Lower lobe of right lung (tissue), 2 donors: ENCODE data around the gene UGGT2. TPM values are rescaled to one million over a fixed set of nuclear protein-coding genes. Genes with fewer than 3 reads are reported as not detected.
"Not testable (repeated sequence)": the region's sequence is repeated elsewhere in the genome, so short reads cannot be mapped to it uniquely, and the experiment has no call there.

Source experiments
- ATAC-seq, 2 donors: fragments of 200-7000 bp; cut with Tn5 transposase; one replicate each; pipeline ENCODE4 v1.9.1; 2020 to 2022; ENCODE audit warnings: mild to moderate bottlenecking in 2 of 2, moderate library complexity in 2 of 2
- DNase-seq: peaks from one replicate; pipeline ENCODE4 v3.0.0-alpha.2; 2020
- H3K27ac ChIP-seq: fragments of 200-600 bp; one replicate; pipeline ENCODE4 v1.8.0; 2022
- H3K27me3 ChIP-seq: fragments of 200-600 bp; one replicate; pipeline ENCODE4 v1.8.0; 2022; ENCODE audit warnings: low read depth
- H3K36me3 ChIP-seq: fragments of 200-600 bp; one replicate; pipeline ENCODE4 v1.8.0; 2022; ENCODE audit warnings: mild to moderate bottlenecking
- H3K4me1 ChIP-seq: fragments of 200-600 bp; one replicate; pipeline ENCODE4 v1.8.0; 2022
- H3K4me3 ChIP-seq: fragments of 200-600 bp; one replicate; pipeline ENCODE4 v1.8.0; 2022; ENCODE audit warnings: mild to moderate bottlenecking
- H3K9me3 ChIP-seq: fragments of 200-600 bp; one replicate; pipeline ENCODE4 v1.8.0; 2022
- intact Hi-C: fragments of 100-400 bp; cut with DNase I; formaldehyde crosslinking; loops from one replicate; pipeline ENCODE4 v1.11.0; 2022
- total RNA-seq: library from RNA; stranded (reverse); fragmentation: NEBNext Ultra II Directional; extraction: Animal tissue kit (Norgen Biotek cat#: 25700); gene quantifications from one replicate; pipeline ENCODE4 v1.2.1, GENCODE V29; 2021
- TF ChIP-seq, protein P1 (sequence below): fragments of 200-600 bp; IDR thresholded peaks from one replicate; pipeline ENCODE4 v1.8.0; 2022; ENCODE audit warnings: antibody characterized with exemption, mild to moderate bottlenecking
- donor health status: DM: no; HTN: yes; CAD: no; lungs with severe emphysema.

UGGT2 gene
- total RNA-seq, 1 donor from 2014 or later, result 18.0 TPM

DNA sequence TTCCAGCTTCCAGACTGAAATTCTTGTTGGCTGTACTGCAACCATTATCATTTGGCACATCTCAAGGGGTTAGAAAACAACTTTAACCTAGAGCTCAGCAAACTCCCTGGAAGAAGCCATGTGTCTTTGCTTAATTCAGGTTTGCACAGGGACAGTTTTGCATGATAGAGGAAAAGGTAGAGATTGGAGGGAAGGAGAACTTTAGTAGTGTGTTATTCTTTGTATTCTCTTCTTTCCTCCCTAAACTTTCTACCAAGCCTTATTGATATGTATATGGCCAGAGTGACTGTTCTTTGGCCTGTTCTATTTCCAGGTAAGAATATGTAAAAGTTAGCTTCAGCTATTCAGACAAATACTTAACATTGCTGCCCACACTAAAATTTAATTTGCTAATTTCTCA is 53.1 kb downstream of the UGGT2 start:
- H3K9me3 ChIP-seq, result no peaks in the 10 kb centered on the region
- TF ChIP-seq, protein P1, sequence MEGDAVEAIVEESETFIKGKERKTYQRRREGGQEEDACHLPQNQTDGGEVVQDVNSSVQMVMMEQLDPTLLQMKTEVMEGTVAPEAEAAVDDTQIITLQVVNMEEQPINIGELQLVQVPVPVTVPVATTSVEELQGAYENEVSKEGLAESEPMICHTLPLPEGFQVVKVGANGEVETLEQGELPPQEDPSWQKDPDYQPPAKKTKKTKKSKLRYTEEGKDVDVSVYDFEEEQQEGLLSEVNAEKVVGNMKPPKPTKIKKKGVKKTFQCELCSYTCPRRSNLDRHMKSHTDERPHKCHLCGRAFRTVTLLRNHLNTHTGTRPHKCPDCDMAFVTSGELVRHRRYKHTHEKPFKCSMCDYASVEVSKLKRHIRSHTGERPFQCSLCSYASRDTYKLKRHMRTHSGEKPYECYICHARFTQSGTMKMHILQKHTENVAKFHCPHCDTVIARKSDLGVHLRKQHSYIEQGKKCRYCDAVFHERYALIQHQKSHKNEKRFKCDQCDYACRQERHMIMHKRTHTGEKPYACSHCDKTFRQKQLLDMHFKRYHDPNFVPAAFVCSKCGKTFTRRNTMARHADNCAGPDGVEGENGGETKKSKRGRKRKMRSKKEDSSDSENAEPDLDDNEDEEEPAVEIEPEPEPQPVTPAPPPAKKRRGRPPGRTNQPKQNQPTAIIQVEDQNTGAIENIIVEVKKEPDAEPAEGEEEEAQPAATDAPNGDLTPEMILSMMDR, result no peak

DNA sequence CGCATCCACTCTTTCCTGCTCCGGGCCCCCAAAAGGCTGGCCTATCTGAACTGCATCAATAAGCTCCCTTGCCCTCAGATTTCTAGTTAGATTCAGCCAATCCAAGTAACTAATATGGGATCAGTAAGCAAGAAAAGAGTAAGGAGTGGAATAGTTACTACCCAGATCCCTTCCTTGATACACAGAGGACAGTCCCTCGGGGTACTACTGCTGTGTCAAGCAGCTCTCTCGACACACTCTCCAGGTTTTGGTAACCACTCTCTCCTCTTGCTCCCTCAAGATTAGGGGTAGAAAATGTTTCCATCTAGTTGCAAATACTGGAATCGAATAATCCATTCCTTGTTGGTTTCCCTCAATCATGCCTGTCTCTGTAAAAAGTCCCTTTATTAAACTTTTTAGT is 65.4 kb downstream of the UGGT2 start:
- ATAC-seq, result no peak
- intact Hi-C loops, result no loop called here
- no peaks in the 10 kb centered on the region for H3K27me3 ChIP-seq
- no peaks in the 10 kb centered on the region for H3K36me3 ChIP-seq
- no peaks in the 10 kb centered on the region for H3K9me3 ChIP-seq
- H3K4me1 ChIP-seq, result no peaks in the 10 kb centered on the region
- TF ChIP-seq, protein P1, result no peak
- no peak for DNase-seq
- no peak overlapping the region for H3K4me3 ChIP-seq
- H3K27ac ChIP-seq, result no peak overlapping the region

More for the DNA sequence above, 53.1 kb downstream of the UGGT2 start:
- Histone ChIP-seq H3K27me3 (no peaks in the 10 kb centered on the region), H3K4me3 (no peak overlapping the region), H3K4me1 (no peaks in the 10 kb centered on the region), H3K36me3 (no peaks in the 10 kb centered on the region), H3K27ac (no peak overlapping the region)
- intact Hi-C loops, result no loop called here
- DNase-seq (no peak), ATAC-seq (no peak)

DNA sequence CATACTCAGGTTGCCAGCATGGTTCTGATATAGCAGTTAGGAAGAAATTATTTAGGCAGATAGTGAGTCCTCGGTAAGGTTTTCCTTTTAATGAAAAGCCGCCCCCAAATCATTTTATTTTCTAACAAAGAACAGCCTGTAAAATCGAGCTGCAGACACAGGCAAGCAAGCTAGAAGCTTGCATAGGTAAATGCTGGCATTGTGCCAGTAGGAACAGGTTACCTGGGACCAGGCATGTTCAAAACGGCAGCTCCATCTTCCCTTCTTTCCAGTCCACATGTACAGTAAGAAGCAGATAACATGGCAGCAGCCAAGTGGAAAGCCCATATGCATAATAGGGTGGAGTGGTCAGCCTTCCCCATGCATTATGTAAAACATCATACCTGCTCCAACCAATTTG is 71.1 kb downstream of the UGGT2 start:
- intact Hi-C loops, result no loop called here
- no peak for DNase-seq
- TF ChIP-seq, protein P1, result no peak
- no peak overlapping the region for H3K4me3 ChIP-seq
- no peaks in the 10 kb centered on the region for H3K36me3 ChIP-seq
- H3K27ac ChIP-seq, result no peak overlapping the region
- H3K4me1 ChIP-seq, result no peaks in the 10 kb centered on the region
- H3K27me3 ChIP-seq, result no peaks in the 10 kb centered on the region
- H3K9me3 ChIP-seq, result no peaks in the 10 kb centered on the region
- no peak for ATAC-seq

DNA sequence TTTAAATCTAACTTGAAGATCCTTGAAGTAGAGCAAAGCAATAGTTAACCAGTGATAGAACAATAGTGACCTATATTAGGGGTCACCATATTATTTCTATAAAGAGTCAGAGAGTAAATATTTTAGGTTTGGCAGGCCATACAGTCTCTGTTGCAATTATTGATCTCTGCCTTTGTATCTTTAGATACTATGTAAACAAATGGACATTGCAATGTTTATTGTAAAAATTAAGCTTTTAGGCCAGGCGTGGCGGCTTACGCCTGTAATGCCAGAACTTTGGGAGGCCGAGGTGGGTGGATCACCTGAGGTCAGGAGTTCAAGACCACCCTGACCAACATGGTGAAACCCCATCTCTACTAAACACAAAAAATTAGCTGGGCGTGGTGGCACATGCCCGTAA is 80.5 kb downstream of the UGGT2 start:
- H3K9me3 ChIP-seq, H3K4me3 ChIP-seq, intact Hi-C loops, H3K36me3 ChIP-seq, H3K4me1 ChIP-seq, DNase-seq, H3K27me3 ChIP-seq, ATAC-seq, H3K27ac ChIP-seq: not testable (repeated sequence)

DNA sequence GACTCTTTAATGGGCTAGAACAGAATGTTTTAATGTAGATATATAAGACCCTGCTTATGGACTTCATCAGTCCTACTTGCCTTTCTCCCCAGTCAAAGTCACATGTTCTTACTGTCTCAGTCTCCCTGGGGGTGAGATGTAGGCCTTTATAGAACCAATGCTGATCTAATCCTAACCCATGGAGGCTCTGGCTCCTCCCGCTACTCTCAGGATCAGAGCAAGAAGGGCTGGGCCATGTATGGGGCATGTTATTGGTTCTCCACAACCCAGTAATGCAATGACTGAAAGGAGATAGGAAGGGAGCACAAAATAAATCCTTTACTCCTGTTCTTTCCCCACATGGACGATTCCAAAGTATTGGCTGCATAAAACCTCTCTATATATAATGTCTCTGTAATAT is 82.3 kb downstream of the UGGT2 start:
- Histone ChIP-seq H3K4me1 (no peaks in the 10 kb centered on the region), H3K36me3 (peaks cover 9% of the 10 kb centered on the region), H3K27ac (no peak overlapping the region), H3K4me3 (no peak overlapping the region), H3K9me3 (no peaks in the 10 kb centered on the region), H3K27me3 (no peaks in the 10 kb centered on the region)
- DNase-seq, result no peak
- TF ChIP-seq, protein P1, result no peak
- intact Hi-C loops, result no loop called here
- no peak for ATAC-seq

DNA sequence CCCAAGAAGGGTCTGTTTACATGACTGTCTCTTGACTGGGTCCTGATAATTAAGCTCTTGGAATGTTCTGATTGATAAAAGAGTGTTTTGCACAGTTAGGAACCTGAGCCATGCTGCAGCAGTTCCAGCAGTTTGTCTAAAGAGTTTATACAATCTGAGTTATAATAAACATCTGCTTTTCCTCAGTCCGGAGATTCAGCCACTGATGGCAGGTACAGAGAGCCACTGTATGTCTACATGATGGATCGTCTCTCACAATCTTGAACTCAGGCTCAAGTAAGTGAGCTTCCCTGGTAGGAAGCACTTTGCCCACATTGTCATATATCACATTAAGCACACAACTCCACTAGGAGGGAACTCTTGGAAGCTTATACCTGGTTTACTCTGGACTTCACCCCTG is 84.3 kb downstream of the UGGT2 start:
- no peak overlapping the region for H3K4me3 ChIP-seq
- ATAC-seq, result no peak
- no peaks in the 10 kb centered on the region for H3K4me1 ChIP-seq
- TF ChIP-seq, protein P1, result no peak
- no peaks in the 10 kb centered on the region for H3K27me3 ChIP-seq
- no peak overlapping the region for H3K27ac ChIP-seq
- H3K36me3 ChIP-seq, result peaks cover 9% of the 10 kb centered on the region
- no peak for DNase-seq
- intact Hi-C loops, result no loop called here
- peaks cover 6% of the 10 kb centered on the region for H3K9me3 ChIP-seq
